ENCODE measurements around the gene ODC1.

GRCh38 chr2:10486601-10487079 is 38.5 kb upstream of the ODC1 start:
- no peak for TF ChIP-seq RAD21 (IDR thresholded peaks at IDR 0.05; ENCODE audit: low read depth)
- peak; percentile 35 for TF ChIP-seq NFIC (IDR thresholded peaks at IDR 0.05)
- TF ChIP-seq ZBTB7A (IDR thresholded peaks at IDR 0.05; ENCODE audit: low read depth), result no peak
- no peak for TF ChIP-seq FOXM1 (IDR thresholded peaks at IDR 0.05; ENCODE audit: borderline replicate concordance, low read depth)
- TF ChIP-seq EGR1 (IDR thresholded peaks at IDR 0.05), result no peak

All from Ishikawa (cell line).